ENCODE data around the gene EVI5L.

Gene EVI5L

DNA sequence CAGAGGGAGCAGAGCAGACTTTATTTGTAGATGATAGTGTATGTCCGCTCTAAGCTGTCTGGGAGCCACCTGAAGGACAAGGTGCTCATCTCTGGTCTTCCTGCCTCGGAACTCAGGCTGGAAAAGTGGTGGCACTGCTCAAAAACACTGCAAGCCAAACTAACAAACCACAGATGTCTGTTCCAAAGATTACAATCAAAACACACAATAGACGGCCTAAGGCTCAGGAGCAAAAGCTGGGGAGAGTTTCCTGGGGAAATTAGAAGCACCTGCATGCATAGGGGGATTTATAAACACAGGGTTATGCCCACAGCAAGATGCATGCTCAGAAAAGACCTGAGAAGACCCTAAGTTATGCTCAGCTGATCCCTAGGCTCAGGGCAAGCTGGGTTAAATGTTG, 9.4 kb upstream of the EVI5L start:
- TF ChIP-seq CTCF (IDR thresholded peaks at IDR 0.05; ENCODE audit: low read depth, low read length): no peak
- no peaks in the 10 kb centered on the region for H3K36me3 ChIP-seq
- no peaks in the 10 kb centered on the region; the same call in 1 of the 2 replicates for H3K9me3 ChIP-seq
- H3K4me3 ChIP-seq (ENCODE audit: low read depth, low read length): no peak overlapping the region
- no peak for DNase-seq
- no peaks in the 10 kb centered on the region for H3K4me1 ChIP-seq
- H3K27me3 ChIP-seq: 0 out of 2 replicates have a peak, but pooled peaks cover under 1% of the 10 kb centered on the region

- no peak for TF ChIP-seq CTCF (IDR thresholded peaks at IDR 0.05; ENCODE audit: low read depth, low read length)
- no peaks in the 10 kb centered on the region; the same call in 1 of the 2 replicates for H3K9me3 ChIP-seq
- no peaks in the 10 kb centered on the region for H3K36me3 ChIP-seq
- no peaks in the 10 kb centered on the region for H3K4me1 ChIP-seq
- DNase-seq: no peak
- peaks cover 14% of the 10 kb centered on the region for H3K27me3 ChIP-seq
- no peak overlapping the region for H3K4me3 ChIP-seq (ENCODE audit: low read depth, low read length)
Observed at GRCh38 chr19:7822910-7823515, 7.0 kb upstream of the EVI5L start.

- H3K36me3 ChIP-seq: no peaks in the 10 kb centered on the region
- peaks cover 21% of the 10 kb centered on the region for H3K27me3 ChIP-seq
- H3K4me1 ChIP-seq: no peaks in the 10 kb centered on the region
- no peak overlapping the region for H3K4me3 ChIP-seq (ENCODE audit: low read depth, low read length)
- TF ChIP-seq CTCF (IDR thresholded peaks at IDR 0.05; ENCODE audit: low read depth, low read length): no peak
- DNase-seq: no peak
- H3K9me3 ChIP-seq: no peaks in the 10 kb centered on the region; the same call in 1 of the 2 replicates
Observed at GRCh38 chr19:7823686-7824301, 6.2 kb upstream of the EVI5L start.

DNA sequence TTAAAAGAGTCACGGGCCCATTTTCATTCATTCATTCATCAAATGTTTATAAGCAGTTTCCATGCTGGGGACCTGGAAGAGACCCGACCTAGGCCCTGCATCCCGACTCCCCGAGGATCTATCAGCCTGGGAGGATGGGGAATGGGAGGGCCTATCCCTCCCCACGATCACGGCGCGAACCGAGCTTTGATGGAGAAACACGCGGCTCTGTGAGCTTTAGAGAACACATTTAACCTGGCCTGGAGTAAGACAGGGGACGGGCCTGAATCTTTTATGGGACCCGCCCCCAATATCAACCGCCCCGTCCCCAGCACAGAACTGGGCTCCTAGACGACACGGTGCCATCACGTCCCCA, 875 bp upstream of the EVI5L start:
- H3K9me3 ChIP-seq: no peaks in the 10 kb centered on the region
- H3K27me3 ChIP-seq: peaks cover 21% of the 10 kb centered on the region
- peak overlapping the region; percentile 57 for H3K4me3 ChIP-seq (ENCODE audit: low read depth, low read length)
- H3K36me3 ChIP-seq: no peaks in the 10 kb centered on the region
- DNase-seq: no peak
- TF ChIP-seq CTCF (IDR thresholded peaks at IDR 0.05; ENCODE audit: low read depth, low read length): no peak
- H3K4me1 ChIP-seq: no peaks in the 10 kb centered on the region; the same call in 1 of the 2 replicates

- TF ChIP-seq CTCF (IDR thresholded peaks at IDR 0.05; ENCODE audit: low read depth, low read length): no peak
Observed at GRCh38 chr19:7830272-7830771, 304 bp downstream of the EVI5L start.

DNA sequence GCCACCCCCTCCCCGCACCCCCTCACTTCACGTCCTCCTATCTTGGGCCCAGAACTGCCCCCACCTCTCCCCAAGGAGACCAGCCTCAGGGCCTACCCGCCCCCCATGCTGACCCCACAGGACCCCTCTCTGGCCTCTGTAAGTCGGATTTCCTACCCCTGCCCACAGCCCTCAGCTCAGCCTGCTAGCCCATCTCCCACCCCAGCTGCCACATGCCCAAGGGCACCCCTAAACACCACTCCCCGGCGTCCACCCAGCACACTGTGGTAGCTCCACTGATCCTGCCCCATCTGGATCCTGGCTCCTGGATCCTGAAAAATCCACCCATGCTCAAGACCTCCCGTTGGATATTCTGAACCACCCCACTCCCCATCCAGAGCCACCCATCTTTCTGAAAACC, 805 bp downstream of the EVI5L start:
- H3K36me3 ChIP-seq: no peaks in the 10 kb centered on the region
- no peak for TF ChIP-seq CTCF (IDR thresholded peaks at IDR 0.05; ENCODE audit: low read depth, low read length)
- DNase-seq: no peak
- H3K4me3 ChIP-seq (ENCODE audit: low read depth, low read length): peak overlapping the region; percentile 53; the same call in 1 of the 2 replicates
- H3K4me1 ChIP-seq: no peaks in the 10 kb centered on the region; the same call in 1 of the 2 replicates
- H3K9me3 ChIP-seq: no peaks in the 10 kb centered on the region
- H3K27me3 ChIP-seq: peaks cover 18% of the 10 kb centered on the region

More at GRCh38 chr19:7830272-7830771, 304 bp downstream of the EVI5L start:
- Histone ChIP-seq H3K27me3 (peaks cover 21% of the 10 kb centered on the region), H3K4me1 (no peaks in the 10 kb centered on the region; the same call in 1 of the 2 replicates), H3K4me3 (ENCODE audit: low read depth, low read length) (peak overlapping the region; percentile 53), H3K36me3 (no peaks in the 10 kb centered on the region), H3K9me3 (no peaks in the 10 kb centered on the region)
- no peak for DNase-seq
